ENCODE results near the gene MPP2. TPM values are rescaled to one million over a fixed set of nuclear protein-coding genes. Genes with fewer than 3 reads are reported as not detected.

Gene MPP2
- total RNA-seq, 2 experiments from 2014 or later = 0.56 to 0.61 TPM

DNA sequence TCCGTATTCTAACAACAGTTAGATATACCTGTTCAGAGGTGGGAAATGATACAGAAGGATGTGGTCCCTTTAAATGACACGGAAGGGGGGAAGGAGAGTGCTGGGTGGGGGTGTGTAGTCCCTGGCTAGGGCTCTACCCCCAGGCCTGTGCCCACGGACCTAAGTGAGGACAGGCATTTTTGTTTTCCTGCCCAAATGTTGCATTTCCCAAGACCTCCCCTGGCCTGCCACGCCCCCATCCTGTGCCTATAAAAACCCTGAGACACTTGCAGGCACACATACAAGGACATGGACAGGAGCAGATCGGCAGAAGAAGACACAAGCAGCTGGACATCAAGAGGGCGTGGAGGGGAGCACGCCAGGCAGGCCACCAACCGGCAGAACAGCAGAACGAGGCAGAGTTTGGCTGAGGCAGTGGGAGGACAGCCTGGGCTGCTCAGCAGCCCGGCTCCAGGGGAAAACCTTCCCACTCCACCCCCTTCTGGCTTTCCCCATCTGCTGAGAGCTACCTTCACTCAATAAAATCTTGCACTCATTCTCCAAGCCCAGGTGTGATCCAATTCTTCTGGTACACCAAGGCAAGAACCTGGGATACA is 13.3 kb upstream of the MPP2 start:
- Mint-ChIP-seq H3K27ac (no peak overlapping the region), H3K36me3 (no peaks in the 10 kb centered on the region), H3K4me1 (peaks cover 30% of the 10 kb centered on the region), H3K27me3 (peaks cover 16% of the 10 kb centered on the region), H3K4me3 (no peak overlapping the region), H3K9me3 (ENCODE audit: low read depth) (no peaks in the 10 kb centered on the region)
- CTCF ChIA-PET = interaction anchor here (1.7 kb wide), 1 partner anchor 23 kb away, joined by 7 read pairs; no protein-coding TSS in a partner anchor
- DNase-seq = no peak
- ATAC-seq = no peak

DNA sequence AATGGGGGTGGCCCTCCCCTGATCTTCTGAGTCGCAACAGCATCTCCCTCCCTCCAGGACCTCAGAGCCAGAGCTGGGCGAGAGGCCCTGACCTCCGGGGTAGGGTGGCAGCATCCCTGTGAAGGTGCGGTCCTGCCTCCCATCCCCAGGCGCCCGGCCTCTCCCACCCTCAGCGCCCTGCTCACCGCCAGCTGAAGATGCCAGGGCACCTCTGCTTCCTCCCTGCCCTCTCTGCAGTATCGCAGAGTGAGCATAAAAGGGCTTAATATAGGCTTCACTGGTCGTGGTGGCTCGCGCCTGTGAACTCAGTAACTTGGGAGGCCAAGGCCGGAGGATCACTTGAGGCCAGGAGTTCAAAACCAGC is 10.7 kb upstream of the MPP2 start:
- no peaks in the 10 kb centered on the region for H3K36me3 Mint-ChIP-seq
- CTCF ChIA-PET = interaction anchor here (1.0 to 2.2 kb wide), 5 partner anchors 8 to 123 kb away, joined by 3 to 8 read pairs (median 5); no protein-coding TSS in a partner anchor
- peaks cover 12% of the 10 kb centered on the region for H3K27me3 Mint-ChIP-seq
- H3K4me3 Mint-ChIP-seq = peak overlapping the region; percentile 64
- H3K4me1 Mint-ChIP-seq = peaks cover 18% of the 10 kb centered on the region
- no peak for ATAC-seq
- no peaks in the 10 kb centered on the region for H3K9me3 Mint-ChIP-seq (ENCODE audit: low read depth)
- peak overlapping the region; percentile 38 for H3K27ac Mint-ChIP-seq
- DNase-seq = no peak

DNA sequence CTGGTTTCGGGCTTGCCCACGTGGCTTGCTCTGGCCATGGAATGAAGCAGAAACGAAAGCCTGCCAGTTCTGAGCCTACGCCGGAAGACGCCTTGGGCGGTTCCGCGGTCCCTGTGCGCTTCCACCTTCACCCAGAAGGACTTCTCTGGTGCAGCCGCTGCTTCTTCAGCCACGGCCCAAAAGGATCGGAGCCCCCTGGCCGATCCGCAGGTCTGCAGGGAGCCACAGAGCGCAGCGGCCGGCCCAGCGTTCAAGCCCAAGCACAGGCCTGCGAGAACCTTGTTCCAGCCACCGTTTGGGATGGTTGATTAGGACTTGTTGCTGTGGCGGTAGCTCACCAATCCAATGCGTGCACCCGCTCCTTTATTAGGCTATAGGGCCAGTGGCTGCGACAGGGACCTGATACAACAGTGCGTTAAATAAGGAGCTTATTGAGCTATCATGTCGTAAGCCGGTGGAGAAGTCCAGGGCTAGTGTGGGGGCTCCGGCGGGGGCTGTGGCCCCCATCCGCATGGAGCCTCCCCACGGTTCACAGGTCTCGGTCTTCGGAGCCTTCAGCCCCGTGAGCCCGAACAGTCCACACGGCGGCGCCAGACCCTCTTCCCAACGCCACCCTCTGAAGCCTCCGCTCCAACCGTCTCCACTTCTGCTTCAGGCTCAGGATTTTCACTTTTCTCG is 10.2 kb upstream of the MPP2 start:
- Mint-ChIP-seq H3K36me3 (no peaks in the 10 kb centered on the region), H3K9me3 (ENCODE audit: low read depth) (no peaks in the 10 kb centered on the region), H3K27me3 (peaks cover 11% of the 10 kb centered on the region), H3K27ac (peak overlapping the region; percentile 61), H3K4me1 (peaks cover 18% of the 10 kb centered on the region), H3K4me3 (peak overlapping the region; percentile 64)
- peak; percentile 60 for DNase-seq
- ATAC-seq = peak; percentile 83
- CTCF ChIA-PET = interaction anchor here (1.3 to 1.6 kb wide), 3 partner anchors 8 to 26 kb away, joined by 3 to 7 read pairs (median 5); no protein-coding TSS in a partner anchor

DNA sequence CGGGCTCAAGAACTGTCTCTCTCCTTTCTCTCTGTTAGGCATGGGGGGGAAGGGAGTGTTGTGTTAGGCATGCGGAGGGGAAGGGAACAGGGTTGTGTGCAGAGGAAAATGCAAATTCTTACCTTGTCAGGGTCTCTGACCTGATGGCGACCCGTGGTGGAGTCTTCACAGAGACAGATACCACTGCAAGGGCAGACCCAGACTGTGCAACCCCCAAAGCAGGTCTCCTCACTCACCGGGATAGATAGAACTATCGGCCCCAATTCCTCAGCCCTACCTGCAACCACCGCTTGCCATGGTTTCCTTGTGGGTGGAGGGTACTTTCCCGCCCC is 9.6 kb upstream of the MPP2 start:
- Mint-ChIP-seq H3K27ac (peak overlapping the region; percentile 61), H3K4me1 (peaks cover 18% of the 10 kb centered on the region), H3K27me3 (peaks cover 9% of the 10 kb centered on the region), H3K9me3 (ENCODE audit: low read depth) (no peaks in the 10 kb centered on the region), H3K36me3 (no peaks in the 10 kb centered on the region), H3K4me3 (peak overlapping the region; percentile 64)
- CTCF ChIA-PET = interaction anchor here (0.6 to 1.6 kb wide), 5 partner anchors 8 to 28 kb away, joined by 3 to 7 read pairs (median 5); no protein-coding TSS in a partner anchor
- no peak for ATAC-seq
- DNase-seq = no peak

DNA sequence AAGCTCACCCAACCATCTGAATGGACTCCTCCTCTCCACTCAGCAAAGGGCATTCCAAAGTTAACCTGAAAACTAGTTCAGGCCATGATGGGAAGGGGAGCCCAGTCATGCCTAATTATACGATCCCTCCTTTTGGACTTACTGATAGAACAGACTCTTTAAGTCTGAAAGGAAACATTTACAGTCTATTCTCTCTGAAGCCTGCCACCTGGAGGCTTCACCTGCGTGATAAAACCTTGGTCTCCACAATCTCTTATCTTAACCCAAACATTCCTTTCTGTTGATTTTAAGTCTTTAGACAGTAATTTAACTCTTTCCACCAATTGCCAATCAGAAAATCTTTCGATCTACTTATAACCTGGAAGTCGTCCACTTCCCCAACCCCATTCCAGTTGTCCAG is 9.0 kb upstream of the MPP2 start:
- ATAC-seq (no peak), DNase-seq (no peak)
- Mint-ChIP-seq H3K4me3 (no peak overlapping the region), H3K36me3 (no peaks in the 10 kb centered on the region), H3K9me3 (ENCODE audit: low read depth) (no peaks in the 10 kb centered on the region), H3K27ac (no peak overlapping the region), H3K4me1 (peaks cover 18% of the 10 kb centered on the region), H3K27me3 (peaks cover 9% of the 10 kb centered on the region)
- CTCF ChIA-PET = interaction anchor here (0.6 to 1.1 kb wide), 3 partner anchors 8 to 28 kb away, joined by 3 to 5 read pairs (median 5); no protein-coding TSS in a partner anchor

DNA sequence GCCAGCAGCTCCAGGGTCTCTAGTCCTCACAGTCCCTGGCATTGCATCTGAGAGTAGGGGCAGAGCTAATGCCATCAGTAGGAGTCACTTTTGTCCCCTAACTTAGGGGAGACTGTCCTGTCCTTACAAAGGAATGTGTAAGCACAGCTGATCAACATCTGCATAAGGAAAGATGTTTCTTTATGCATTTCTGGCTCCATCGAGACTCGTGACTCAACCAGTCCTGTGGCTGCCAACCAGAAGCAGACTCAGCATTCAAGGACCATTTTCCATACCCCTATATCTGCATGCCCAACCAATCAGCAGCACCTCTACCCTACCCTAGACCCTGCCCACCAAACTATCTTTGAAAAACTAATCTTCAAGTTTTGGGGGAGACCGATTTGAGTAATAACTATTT is 8.2 kb upstream of the MPP2 start:
- Mint-ChIP-seq H3K27ac (no peak overlapping the region), H3K9me3 (ENCODE audit: low read depth) (no peaks in the 10 kb centered on the region), H3K27me3 (peaks cover 9% of the 10 kb centered on the region), H3K4me3 (no peak overlapping the region), H3K4me1 (peaks cover 18% of the 10 kb centered on the region), H3K36me3 (no peaks in the 10 kb centered on the region)
- ATAC-seq (no peak), DNase-seq (no peak)
- CTCF ChIA-PET = interaction anchor here (1.1 kb wide), 1 partner anchor 10 kb away, joined by 5 read pairs; no protein-coding TSS in a partner anchor

DNA sequence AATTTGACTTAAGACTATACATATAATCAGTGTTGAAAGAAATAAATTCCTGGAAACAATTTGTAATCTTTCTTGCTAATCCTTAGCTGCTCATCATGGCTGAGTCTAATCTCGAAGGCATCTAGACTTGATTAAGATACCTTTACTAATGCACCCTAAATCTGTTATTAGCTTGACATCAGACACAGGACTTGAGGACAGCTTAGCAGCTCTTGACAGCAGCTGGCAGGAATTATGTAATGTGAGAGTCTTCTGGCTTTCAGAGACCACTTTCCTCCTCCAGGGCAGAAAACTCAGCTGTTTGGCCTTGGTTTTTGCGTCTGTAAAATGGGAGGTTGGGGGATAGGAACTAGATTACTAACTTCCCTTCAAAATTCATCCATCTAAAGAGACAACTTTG is 7.1 kb upstream of the MPP2 start:
- H3K4me3 Mint-ChIP-seq = no peak overlapping the region
- ATAC-seq = no peak
- H3K4me1 Mint-ChIP-seq = peaks cover 18% of the 10 kb centered on the region
- H3K36me3 Mint-ChIP-seq = no peaks in the 10 kb centered on the region
- no peak overlapping the region for H3K27ac Mint-ChIP-seq
- H3K9me3 Mint-ChIP-seq (ENCODE audit: low read depth) = no peaks in the 10 kb centered on the region
- CTCF ChIA-PET = interaction anchor here (1.2 to 1.7 kb wide), 3 partner anchors 9 to 26 kb away, joined by 3 to 4 read pairs (median 3); no protein-coding TSS in a partner anchor
- peaks cover 16% of the 10 kb centered on the region for H3K27me3 Mint-ChIP-seq
- no peak for DNase-seq

DNA sequence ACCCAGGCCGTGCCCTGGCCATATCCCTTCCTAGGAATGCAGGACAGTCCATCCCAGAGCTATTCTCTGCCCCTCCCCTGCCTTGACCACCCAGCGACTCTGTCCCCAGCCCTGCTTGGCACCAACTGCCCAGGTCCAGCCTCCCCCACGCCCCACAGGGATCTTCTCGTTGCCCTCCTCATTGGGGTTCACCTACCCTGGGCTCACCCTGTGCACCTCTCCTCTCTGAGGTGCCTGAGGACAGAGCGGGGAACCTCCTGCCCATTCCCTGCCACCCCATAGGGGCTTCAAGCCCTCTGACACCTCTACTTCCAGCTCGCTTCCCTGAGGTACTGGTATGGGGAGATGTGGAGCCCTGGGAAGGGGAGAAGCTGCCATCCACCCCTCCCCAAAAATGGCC is 6.2 kb upstream of the MPP2 start:
- Mint-ChIP-seq H3K9me3 (ENCODE audit: low read depth) (no peaks in the 10 kb centered on the region), H3K27ac (no peak overlapping the region), H3K27me3 (peaks cover 20% of the 10 kb centered on the region), H3K4me3 (no peak overlapping the region), H3K4me1 (peaks cover 15% of the 10 kb centered on the region), H3K36me3 (no peaks in the 10 kb centered on the region)
- DNase-seq (no peak), ATAC-seq (no peak)
- CTCF ChIA-PET = interaction anchor here (1.2 to 1.7 kb wide), 3 partner anchors 10 to 25 kb away, joined by 3 to 4 read pairs (median 3); no protein-coding TSS in a partner anchor

DNA sequence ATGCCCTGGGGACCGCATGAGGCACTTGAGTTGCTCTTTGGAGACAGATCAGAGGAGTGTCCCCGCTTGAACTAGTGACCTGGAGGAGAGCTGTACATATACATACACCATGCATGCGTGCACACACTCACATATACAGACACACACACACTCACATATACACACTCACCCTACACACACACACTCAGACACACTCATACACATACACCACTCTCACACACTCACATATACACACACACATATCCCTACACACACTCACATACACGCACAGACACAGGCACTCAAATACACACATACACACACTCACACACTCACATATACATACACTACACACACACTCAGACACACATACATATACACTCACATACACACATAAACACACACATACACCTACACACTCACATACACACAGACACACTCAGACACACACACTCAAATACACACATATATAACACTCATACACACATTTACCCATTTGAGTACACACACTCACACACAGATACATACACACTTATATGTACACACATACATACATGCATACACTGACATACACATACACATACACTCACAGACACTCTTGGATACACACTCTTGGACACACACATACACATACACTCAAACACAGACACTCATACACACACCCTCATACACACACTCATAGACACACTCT is 5.4 kb upstream of the MPP2 start:
- Mint-ChIP-seq H3K27ac (no peak overlapping the region), H3K4me1 (peaks cover 15% of the 10 kb centered on the region)

DNA sequence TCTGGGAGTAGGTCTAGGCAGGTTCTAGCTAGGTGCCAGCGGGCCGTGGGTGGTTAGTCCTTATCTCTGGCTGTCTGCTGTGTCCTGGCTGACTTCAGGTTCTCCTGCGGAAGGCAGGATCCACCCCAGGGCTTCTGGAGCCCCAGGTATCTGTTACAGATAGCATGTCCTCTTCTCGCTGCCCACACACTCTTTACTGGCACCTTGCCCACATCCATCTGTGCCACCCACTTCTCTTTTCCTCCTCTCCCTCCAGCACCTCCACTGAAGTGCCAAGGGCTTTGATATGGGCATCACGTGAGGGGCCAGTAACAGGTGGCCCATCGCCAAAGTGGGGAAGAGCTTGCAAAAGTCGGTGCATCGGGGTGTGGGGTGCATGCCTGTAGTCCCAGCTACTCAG is 4.6 kb upstream of the MPP2 start:
- peaks cover 35% of the 10 kb centered on the region for H3K27me3 Mint-ChIP-seq
- H3K27ac Mint-ChIP-seq = no peak overlapping the region
- ATAC-seq (no peak), DNase-seq (no peak)
- H3K4me3 Mint-ChIP-seq = no peak overlapping the region
- no peaks in the 10 kb centered on the region for H3K9me3 Mint-ChIP-seq (ENCODE audit: low read depth)
- peaks cover 10% of the 10 kb centered on the region for H3K4me1 Mint-ChIP-seq
- CTCF ChIA-PET = interaction anchor here (1.1 to 1.4 kb wide), 3 partner anchors 19 to 83 kb away, joined by 3 read pairs; no protein-coding TSS in a partner anchor
- H3K36me3 Mint-ChIP-seq = no peaks in the 10 kb centered on the region

More for the DNA sequence above, 5.4 kb upstream of the MPP2 start:
- CTCF ChIA-PET = interaction anchor here (1.1 to 1.4 kb wide), 2 partner anchors 20 to 82 kb away, joined by 3 read pairs; no protein-coding TSS in a partner anchor
- H3K27me3 Mint-ChIP-seq = peaks cover 29% of the 10 kb centered on the region
- DNase-seq (no peak), ATAC-seq (no peak)
- no peaks in the 10 kb centered on the region for H3K36me3 Mint-ChIP-seq
- no peaks in the 10 kb centered on the region for H3K9me3 Mint-ChIP-seq (ENCODE audit: low read depth)
- no peak overlapping the region for H3K4me3 Mint-ChIP-seq

DNA sequence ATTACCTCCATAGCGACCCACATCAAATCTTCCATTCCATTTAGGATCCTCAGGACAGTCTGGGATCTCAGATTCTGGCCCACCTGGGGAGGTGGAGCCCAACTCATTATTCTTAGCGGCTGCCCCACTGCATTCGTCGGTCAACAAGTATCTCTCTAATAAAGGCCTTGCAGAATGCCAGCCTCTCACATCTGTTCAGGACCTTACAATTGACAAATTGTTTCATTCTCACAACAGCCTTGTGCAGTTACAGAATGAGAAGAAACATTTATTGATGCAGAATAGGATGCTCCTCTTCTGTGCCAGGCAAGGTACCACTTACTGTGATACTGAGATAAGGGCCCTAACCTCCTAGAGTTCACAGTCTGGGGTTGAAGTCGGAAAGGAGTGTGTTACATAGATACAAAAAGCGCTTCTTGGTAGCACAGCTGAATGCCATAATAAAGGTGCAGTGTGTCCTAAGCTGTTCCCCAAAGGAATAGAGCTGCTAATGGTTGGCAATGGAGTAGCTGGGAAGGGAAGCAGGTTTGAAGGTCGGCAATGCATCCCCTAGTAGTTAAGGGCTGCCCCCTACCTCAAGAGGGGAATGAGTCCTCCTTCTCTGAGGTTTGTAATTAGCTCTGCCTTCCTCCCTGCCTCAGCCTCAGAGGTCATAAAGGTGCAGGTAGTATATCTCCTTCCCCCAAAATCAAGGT is 2.3 kb upstream of the MPP2 start:
- ATAC-seq (no peak), DNase-seq (no peak)
- no peak overlapping the region for H3K4me3 Mint-ChIP-seq
- H3K9me3 Mint-ChIP-seq (ENCODE audit: low read depth) = no peaks in the 10 kb centered on the region
- peaks cover 48% of the 10 kb centered on the region for H3K27me3 Mint-ChIP-seq
- CTCF ChIA-PET = interaction anchor here (0.5 to 3.0 kb wide), 30 partner anchors 9 to 738 kb away, joined by 3 to 23 read pairs (median 4); partner anchors contain the start of gene NBR1
- no peak overlapping the region for H3K27ac Mint-ChIP-seq
- H3K4me1 Mint-ChIP-seq = peaks cover 7% of the 10 kb centered on the region
- no peaks in the 10 kb centered on the region for H3K36me3 Mint-ChIP-seq

DNA sequence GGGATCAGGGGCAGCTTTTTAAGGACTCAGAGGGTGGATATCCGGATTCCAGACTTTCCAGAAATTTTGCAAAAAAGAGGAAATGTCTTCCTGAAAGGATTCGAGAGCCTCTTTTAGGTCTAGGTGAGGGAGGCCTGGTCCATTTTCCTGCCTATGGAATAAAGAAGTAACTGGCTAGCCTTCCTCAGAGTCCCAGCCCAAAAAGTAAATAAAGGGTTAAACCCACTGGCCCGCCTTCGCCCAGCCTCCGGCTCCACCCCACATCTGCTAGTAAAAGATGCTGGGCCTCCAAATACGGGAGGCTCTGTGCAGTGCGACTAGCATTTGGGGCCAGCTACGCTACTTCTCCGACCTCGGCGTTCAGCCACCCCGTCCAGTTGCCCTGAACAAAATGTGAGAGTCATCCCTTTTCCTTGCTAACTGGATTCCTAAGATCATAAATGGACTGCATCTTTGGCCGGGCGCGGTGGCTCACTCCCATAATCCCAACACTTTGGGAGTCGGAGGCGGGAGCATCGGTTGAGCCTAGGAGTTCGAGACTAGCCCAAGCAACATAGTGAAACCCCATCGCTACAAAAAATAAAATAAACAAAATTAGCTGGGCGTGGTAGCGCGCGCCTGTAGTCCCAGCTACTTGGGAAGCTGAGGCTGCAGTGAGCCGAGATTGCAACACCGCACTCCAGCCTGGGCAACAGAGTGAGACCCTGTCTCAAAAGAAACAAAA is 824 bp upstream of the MPP2 start:
- DNase-seq = peak; percentile 52
- H3K4me1 Mint-ChIP-seq = peaks cover 7% of the 10 kb centered on the region
- ATAC-seq = no peak
- H3K9me3 Mint-ChIP-seq (ENCODE audit: low read depth) = no peaks in the 10 kb centered on the region
- no peak overlapping the region for H3K4me3 Mint-ChIP-seq
- CTCF ChIA-PET = interaction anchor here (0.9 to 3.0 kb wide), 10 partner anchors 8 to 133 kb away, joined by 3 to 23 read pairs (median 3); no protein-coding TSS in a partner anchor
- H3K36me3 Mint-ChIP-seq = no peaks in the 10 kb centered on the region
- H3K27ac Mint-ChIP-seq = no peak overlapping the region
- H3K27me3 Mint-ChIP-seq = peaks cover 58% of the 10 kb centered on the region

All from activated CD8-positive, alpha-beta memory T cell treated with anti-CD3 and anti-CD28 coated beads, Interleukin-2, amount 10 ng/mL, durations not matched to agents 7 days and 5 days (primary cell).